Ectodermal cell (in vitro differentiated cells): ENCODE data around the gene FDXR.

Experiments used
- H3K27ac ChIP-seq: 2 replicates; pipeline ENCODE4 v1.7.0; 2013; ENCODE audit warnings: mild to moderate bottlenecking, low read depth, low read length; ENCODE audit not compliant: insufficient read depth, poor library complexity, severe bottlenecking
- H3K27me3 ChIP-seq: 2 replicates; pipeline ENCODE4 v1.7.0; 2013; ENCODE audit warnings: mild to moderate bottlenecking, low read length; ENCODE audit not compliant: insufficient read depth, control insufficient read depth, poor library complexity, severe bottlenecking
- H3K36me3 ChIP-seq: one replicate; pipeline ENCODE4 v1.7.0; 2013; ENCODE audit warnings: low read length; ENCODE audit not compliant: control insufficient read depth, insufficient read depth
- H3K4me1 ChIP-seq: one replicate; pipeline ENCODE4 v1.7.0; 2013; ENCODE audit warnings: low read length; ENCODE audit not compliant: control insufficient read depth, insufficient read depth
- H3K4me3 ChIP-seq: 2 replicates; pipeline ENCODE4 v1.7.0; 2013; ENCODE audit warnings: low read depth, low read length, control low read depth; ENCODE audit not compliant: insufficient read depth
- H3K9me3 ChIP-seq: 2 replicates; pipeline ENCODE4 v1.7.0; 2013; ENCODE audit warnings: mild to moderate bottlenecking, low read length, moderate library complexity; ENCODE audit not compliant: control insufficient read depth
- WGBS, 2 experiments: methylation state at CpG; one replicate each; pipeline ENCODE4 v1.1.7; 2013; ENCODE audit warnings: missing lambda C conversion rate in 2 of 2; 5-methylcytosine and 5-hydroxymethylcytosine counted together

FDXR gene

GRCh38 chr17:74836191-74836590 is 36.6 kb downstream of the FDXR start:
- WGBS, 2 experiments = 95 to 96% methylated on average over 26 of the region's 26 CpGs
- peaks cover 17% of the 10 kb centered on the region for H3K4me1 ChIP-seq

GRCh38 chr17:74833501-74834377 is 39.1 kb downstream of the FDXR start:
- Histone ChIP-seq H3K27ac (no peak overlapping the region), H3K9me3 (no peaks in the 10 kb centered on the region), H3K4me3 (no peak overlapping the region), H3K4me1 (peaks cover 8% of the 10 kb centered on the region), H3K27me3 (no peaks in the 10 kb centered on the region), H3K36me3 (no peaks in the 10 kb centered on the region)
- WGBS, 2 experiments = 70 to 74% methylated on average over 16 of the region's 16 CpGs

More at GRCh38 chr17:74836191-74836590, 36.6 kb downstream of the FDXR start:
- no peaks in the 10 kb centered on the region for H3K36me3 ChIP-seq
- H3K4me3 ChIP-seq = no peak overlapping the region
- H3K27ac ChIP-seq = no peak overlapping the region
- no peaks in the 10 kb centered on the region for H3K27me3 ChIP-seq
- H3K9me3 ChIP-seq = no peaks in the 10 kb centered on the region

- Histone ChIP-seq H3K27ac (no peak overlapping the region), H3K4me1 (peaks cover 8% of the 10 kb centered on the region), H3K9me3 (no peaks in the 10 kb centered on the region), H3K4me3 (no peak overlapping the region), H3K27me3 (no peaks in the 10 kb centered on the region), H3K36me3 (no peaks in the 10 kb centered on the region)
- WGBS, 2 experiments = 91 to 93% methylated on average over 9 of the region's 9 CpGs
These were observed 40.4 kb downstream of the FDXR start for GRCh38 chr17:74832421-74832820.

- no peaks in the 10 kb centered on the region for H3K36me3 ChIP-seq
- WGBS, 2 experiments = 91 to 92% methylated on average over 22 of the region's 22 CpGs
- H3K9me3 ChIP-seq = no peaks in the 10 kb centered on the region
- no peak overlapping the region for H3K4me3 ChIP-seq
- peaks cover 8% of the 10 kb centered on the region for H3K4me1 ChIP-seq
- no peaks in the 10 kb centered on the region for H3K27me3 ChIP-seq
- H3K27ac ChIP-seq = no peak overlapping the region
These were observed 41.2 kb downstream of the FDXR start for GRCh38 chr17:74831444-74832146.

- Histone ChIP-seq H3K36me3 (no peaks in the 10 kb centered on the region), H3K4me3 (no peak overlapping the region), H3K27ac (no peak overlapping the region), H3K4me1 (peaks cover 8% of the 10 kb centered on the region), H3K9me3 (no peaks in the 10 kb centered on the region), H3K27me3 (no peaks in the 10 kb centered on the region)
- WGBS, 2 experiments = 93 to 94% methylated on average over 19 of the region's 19 CpGs
These were observed 41.9 kb downstream of the FDXR start for GRCh38 chr17:74830861-74831260.

- no peaks in the 10 kb centered on the region for H3K9me3 ChIP-seq
- 96 to 97% methylated on average over 11 of the region's 11 CpGs for WGBS, 2 experiments
- no peak overlapping the region for H3K27ac ChIP-seq
- no peaks in the 10 kb centered on the region for H3K4me1 ChIP-seq
- H3K4me3 ChIP-seq = no peak overlapping the region
- no peaks in the 10 kb centered on the region for H3K27me3 ChIP-seq
- H3K36me3 ChIP-seq = no peaks in the 10 kb centered on the region
These were observed 45.0 kb downstream of the FDXR start for GRCh38 chr17:74827800-74828199.

- H3K9me3 ChIP-seq = no peaks in the 10 kb centered on the region
- H3K27ac ChIP-seq = no peak overlapping the region
- 91 to 92% methylated on average over 9 of the region's 9 CpGs for WGBS, 2 experiments
- H3K27me3 ChIP-seq = no peaks in the 10 kb centered on the region
- no peak overlapping the region for H3K4me3 ChIP-seq
- no peaks in the 10 kb centered on the region for H3K36me3 ChIP-seq
- peaks cover 7% of the 10 kb centered on the region for H3K4me1 ChIP-seq
These were observed 46.7 kb downstream of the FDXR start for GRCh38 chr17:74825952-74826719.

GRCh38 chr17:74824961-74825627 is 47.7 kb downstream of the FDXR start:
- no peak overlapping the region for H3K4me3 ChIP-seq
- no peaks in the 10 kb centered on the region for H3K27me3 ChIP-seq
- no peaks in the 10 kb centered on the region for H3K9me3 ChIP-seq
- no peak overlapping the region for H3K27ac ChIP-seq
- H3K36me3 ChIP-seq = no peaks in the 10 kb centered on the region
- 94 to 96% methylated on average over 11 of the region's 11 CpGs for WGBS, 2 experiments
- peaks cover 7% of the 10 kb centered on the region for H3K4me1 ChIP-seq

GRCh38 chr17:74822939-74823367 is 49.8 kb downstream of the FDXR start:
- Histone ChIP-seq H3K4me1 (peaks cover 7% of the 10 kb centered on the region), H3K27ac (no peak overlapping the region), H3K4me3 (no peak overlapping the region), H3K27me3 (no peaks in the 10 kb centered on the region), H3K9me3 (no peaks in the 10 kb centered on the region), H3K36me3 (no peaks in the 10 kb centered on the region)
- WGBS, 2 experiments = 89 to 94% methylated on average over 12 of the region's 12 CpGs
